Neuronal stem cell (in vitro differentiated cells): Measurements from ENCODE around the gene ZNF280C.
"Not testable (repeated sequence)": the region's sequence is repeated elsewhere in the genome, so short reads cannot be mapped to it uniquely, and the experiment has no call there.

ENCODE experiments used
- DNase-seq: peaks from one replicate; pipeline ENCODE4 v3.0.0-alpha.2; 2013; ENCODE audit warnings: low spot score
- H2AFZ ChIP-seq: one replicate; pipeline ENCODE4 v1.6.1; 2013; ENCODE audit warnings: mild to moderate bottlenecking, low read length, inconsistent platforms
- H2AK5ac ChIP-seq: 2 replicates; pipeline ENCODE4 v1.6.1; 2013; ENCODE audit warnings: low read depth, mild to moderate bottlenecking, inconsistent platforms, low read length, moderate library complexity, mixed read lengths
- H2BK120ac ChIP-seq: 2 replicates; pipeline ENCODE4 v1.6.1; 2013; ENCODE audit warnings: low read depth, mild to moderate bottlenecking, inconsistent platforms, low read length, moderate library complexity, mixed read lengths
- H2BK12ac ChIP-seq: one replicate; pipeline ENCODE4 v1.6.1; 2013; ENCODE audit warnings: low read length, inconsistent platforms
- H2BK15ac ChIP-seq: 2 replicates; pipeline ENCODE4 v1.6.1; 2013; ENCODE audit warnings: mild to moderate bottlenecking, low read length, inconsistent platforms, mixed read lengths
- H2BK5ac ChIP-seq: one replicate; pipeline ENCODE4 v1.6.1; 2013; ENCODE audit warnings: inconsistent platforms, mild to moderate bottlenecking, low read length, moderate library complexity
- H3K14ac ChIP-seq: one replicate; pipeline ENCODE4 v1.6.1; 2013; ENCODE audit warnings: low read length, inconsistent platforms
- H3K18ac ChIP-seq: 2 replicates; pipeline ENCODE4 v1.6.1; 2013; ENCODE audit warnings: low read length, inconsistent platforms
- H3K23ac ChIP-seq: 2 replicates; pipeline ENCODE4 v1.6.1; 2013; ENCODE audit warnings: low read depth, mild to moderate bottlenecking, mixed read lengths, low read length, inconsistent platforms; ENCODE audit not compliant: poor library complexity
- H3K27ac ChIP-seq: replicated peaks from 3 replicates; pipeline ENCODE4 v1.5.1; 2013; ENCODE audit warnings: low read length, inconsistent platforms
- H3K27me3 ChIP-seq, 3 experiments: 2 replicates each; pipeline ENCODE4 v1.6.1; 2013; ENCODE audit warnings: low read length in 3 of 3, mild to moderate bottlenecking in 2 of 3, inconsistent platforms in 1 of 3, low read depth in 1 of 3, mixed read lengths in 1 of 3, moderate library complexity in 1 of 3; ENCODE audit not compliant: control insufficient read depth in 3 of 3, insufficient read depth in 3 of 3
- H3K36me3 ChIP-seq, 2 donors: replicated peaks in 1 of 2; 2 replicates each; pipeline ENCODE4 v1.6.1; 2013; ENCODE audit warnings: low read length in 2 of 2; ENCODE audit not compliant: control insufficient read depth in 2 of 2, insufficient read depth in 2 of 2
- H3K4ac ChIP-seq: 2 replicates; pipeline ENCODE4 v1.6.1; 2013; ENCODE audit warnings: inconsistent platforms, mild to moderate bottlenecking, low read length, moderate library complexity
- H3K4me1 ChIP-seq, 2 donors: 1 replicate in 1 of 2; 2 replicates in 1 of 2; pipeline ENCODE4 v1.6.1; 2013; ENCODE audit warnings: low read length in 2 of 2, low read depth in 1 of 2; ENCODE audit not compliant: control insufficient read depth in 2 of 2, insufficient read depth in 1 of 2
- H3K4me2 ChIP-seq: one replicate; pipeline ENCODE4 v1.6.1; 2013; ENCODE audit warnings: mild to moderate bottlenecking, low read length, inconsistent platforms; ENCODE audit not compliant: insufficient read depth, poor library complexity, severe bottlenecking
- H3K4me3 ChIP-seq, 2 donors: 2 replicates each; pipeline ENCODE4 v1.5.1; 2013; ENCODE audit warnings: low read length in 2 of 2, mild to moderate bottlenecking in 2 of 2, inconsistent platforms in 1 of 2, moderate library complexity in 1 of 2
- H3K79me1 ChIP-seq: one replicate; pipeline ENCODE4 v1.6.1; 2013; ENCODE audit warnings: low read depth, mild to moderate bottlenecking, inconsistent platforms, low read length, moderate library complexity
- H3K9ac ChIP-seq: one replicate; pipeline ENCODE4 v1.6.1; 2013; ENCODE audit warnings: mild to moderate bottlenecking, low read depth, low read length, inconsistent platforms; ENCODE audit not compliant: poor library complexity
- H3K9me3 ChIP-seq, 2 donors: replicated peaks in 1 of 2; 2 replicates each; pipeline versions ENCODE3 to v1.6.1; 2013; ENCODE audit warnings: low read length in 2 of 2, mild to moderate bottlenecking in 2 of 2, inconsistent platforms in 1 of 2, low read depth in 1 of 2, mixed read lengths in 1 of 2, moderate library complexity in 1 of 2; ENCODE audit not compliant: control insufficient read depth in 2 of 2, insufficient read depth in 1 of 2
- H4K8ac ChIP-seq: one replicate; pipeline ENCODE4 v1.6.1; 2013; ENCODE audit warnings: low read depth, mild to moderate bottlenecking, inconsistent platforms, low read length, moderate library complexity
- H4K91ac ChIP-seq: one replicate; pipeline ENCODE4 v1.6.1; 2013; ENCODE audit warnings: low read length, low read depth, mild to moderate bottlenecking, inconsistent platforms; ENCODE audit not compliant: poor library complexity
- WGBS, 2 donors: extraction: QIAGEN DNeasy Blood & Tissue Kit; methylation state at CpG; one replicate each; pipeline ENCODE4 v1.1.7; 2013; ENCODE audit warnings: missing lambda C conversion rate in 2 of 2, mixed read lengths in 1 of 2; ENCODE audit not compliant: insufficient read length in 2 of 2, insufficient replicate concordance in 1 of 2; ENCODE audit errors: extremely low coverage in 2 of 2; 5-methylcytosine and 5-hydroxymethylcytosine counted together

The ZNF280C gene

DNA sequence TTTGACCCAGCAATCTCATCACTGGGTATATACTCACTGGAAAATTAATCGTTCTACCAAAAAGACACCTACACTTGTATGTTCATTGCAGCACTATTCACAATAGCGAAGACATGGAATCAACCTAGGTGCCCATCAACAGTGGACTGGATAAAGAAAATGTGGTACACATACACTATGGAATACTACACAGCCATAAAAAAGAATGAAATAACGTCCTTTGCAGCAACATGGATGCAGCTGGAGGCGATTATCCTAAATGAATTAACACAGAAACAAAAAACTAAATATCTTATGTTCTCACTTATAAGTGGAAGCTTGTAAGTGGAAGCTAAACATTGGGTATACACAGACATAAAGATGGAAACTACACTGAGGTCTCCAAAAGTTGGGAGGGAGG, 37.5 kb downstream of the ZNF280C start:
- no CpG with 5 or more reads among the region's 4 CpGs for WGBS, 2 donors
- not testable (repeated sequence) for DNase-seq, H3K4ac ChIP-seq

DNA sequence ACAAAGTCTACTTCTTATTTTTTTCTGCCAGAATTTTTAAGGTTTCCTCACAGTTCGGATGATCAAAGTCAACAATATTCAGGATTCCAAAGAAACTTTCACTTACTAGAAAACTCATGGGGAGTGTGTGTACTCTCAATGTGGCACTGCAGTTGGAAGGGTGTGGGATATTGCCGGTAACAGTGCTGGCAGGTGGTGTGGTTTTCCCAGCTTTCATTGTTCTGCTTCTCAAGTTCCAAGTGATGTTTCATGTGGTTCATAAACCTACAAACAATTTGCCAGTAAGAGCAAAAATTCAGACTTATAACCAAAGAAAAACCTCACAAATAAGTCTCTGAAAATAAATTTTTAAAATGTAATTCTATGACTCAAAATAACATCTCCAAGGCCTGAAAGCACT, 39.8 kb downstream of the ZNF280C start:
- Histone ChIP-seq H2AFZ (no peak overlapping the region), H3K18ac (no peak overlapping the region), H2BK12ac (no peak overlapping the region), H3K4me1 (no peaks in the 10 kb centered on the region), H3K23ac (no peak overlapping the region), H2BK120ac (no peak overlapping the region), H4K8ac (no peak overlapping the region), H3K27me3 (peaks cover 0 to 5% (median 0%) of the 10 kb centered on the region in 3 experiments), H3K4me2 (no peak overlapping the region), H2BK5ac (no peak overlapping the region), H4K91ac (no peak overlapping the region), H3K14ac (no peak overlapping the region), H3K9me3 (no peaks in the 10 kb centered on the region), H3K27ac (no peak overlapping the region), H2AK5ac (no peak overlapping the region), H3K36me3 (peaks cover 3 to 90% of the 10 kb centered on the region in 2 donors), H2BK15ac (no peak overlapping the region), H3K4ac (no peak overlapping the region), H3K79me1 (no peaks in the 10 kb centered on the region), H3K4me3 (no peak overlapping the region), H3K9ac (no peak overlapping the region)
- no peak for DNase-seq
- no CpG with 5 or more reads among the region's 2 CpGs for WGBS, 2 donors

More for the DNA sequence above, 37.5 kb downstream of the ZNF280C start:
- not testable (repeated sequence) for H3K14ac ChIP-seq, H2AK5ac ChIP-seq, H2BK12ac ChIP-seq, H3K9ac ChIP-seq, H3K4me2 ChIP-seq, H3K4me1 ChIP-seq, H3K9me3 ChIP-seq, H2BK120ac ChIP-seq, H3K27me3 ChIP-seq, H2BK15ac ChIP-seq, H3K4me3 ChIP-seq, H4K91ac ChIP-seq, H3K23ac ChIP-seq, H3K18ac ChIP-seq, H2AFZ ChIP-seq, H3K79me1 ChIP-seq, H3K27ac ChIP-seq, H2BK5ac ChIP-seq, H4K8ac ChIP-seq
- peaks cover 3 to 90% of the 10 kb centered on the region in 2 donors for H3K36me3 ChIP-seq

DNA sequence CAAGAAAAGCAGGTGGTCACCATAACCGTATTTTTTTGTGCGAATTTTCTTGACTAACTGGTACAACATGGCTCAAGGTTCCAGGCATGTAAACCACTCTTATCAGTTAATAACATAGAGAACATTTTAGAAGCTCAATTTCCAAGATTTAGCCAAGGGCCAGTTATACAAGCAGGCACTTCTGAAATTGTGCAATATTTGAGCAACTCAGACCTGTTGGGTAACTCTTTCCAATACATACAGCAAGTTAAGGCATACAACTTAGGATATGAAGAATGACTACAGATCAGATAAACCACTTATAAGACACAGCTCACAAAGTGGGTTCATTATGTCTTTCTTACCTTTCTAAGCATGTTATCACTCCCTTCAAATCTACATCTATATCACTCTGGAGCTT, 43.9 kb downstream of the ZNF280C start:
- no peak overlapping the region for H3K23ac ChIP-seq
- H3K79me1 ChIP-seq: no peaks in the 10 kb centered on the region
- no peak overlapping the region for H3K14ac ChIP-seq
- peaks cover 3 to 82% of the 10 kb centered on the region in 2 donors for H3K36me3 ChIP-seq
- no peak overlapping the region for H3K4ac ChIP-seq
- H3K27ac ChIP-seq: no peak overlapping the region
- no peaks in the 10 kb centered on the region for H3K4me1 ChIP-seq
- H4K8ac ChIP-seq: no peak overlapping the region
- no peaks in the 10 kb centered on the region for H3K9me3 ChIP-seq
- WGBS, 2 donors: no CpG with 5 or more reads among the region's 2 CpGs
- H3K4me3 ChIP-seq: no peak overlapping the region
- H2BK12ac ChIP-seq: no peak overlapping the region
- no peak overlapping the region for H2BK120ac ChIP-seq
- DNase-seq: no peak
- H3K18ac ChIP-seq: no peak overlapping the region
- no peak overlapping the region for H2BK5ac ChIP-seq
- no peak overlapping the region for H3K4me2 ChIP-seq
- H3K27me3 ChIP-seq: peaks cover 0 to 5% (median 0%) of the 10 kb centered on the region in 3 experiments
- H4K91ac ChIP-seq: no peak overlapping the region
- no peak overlapping the region for H2AFZ ChIP-seq
- H2BK15ac ChIP-seq: no peak overlapping the region
- H3K9ac ChIP-seq: no peak overlapping the region
- no peak overlapping the region for H2AK5ac ChIP-seq

DNA sequence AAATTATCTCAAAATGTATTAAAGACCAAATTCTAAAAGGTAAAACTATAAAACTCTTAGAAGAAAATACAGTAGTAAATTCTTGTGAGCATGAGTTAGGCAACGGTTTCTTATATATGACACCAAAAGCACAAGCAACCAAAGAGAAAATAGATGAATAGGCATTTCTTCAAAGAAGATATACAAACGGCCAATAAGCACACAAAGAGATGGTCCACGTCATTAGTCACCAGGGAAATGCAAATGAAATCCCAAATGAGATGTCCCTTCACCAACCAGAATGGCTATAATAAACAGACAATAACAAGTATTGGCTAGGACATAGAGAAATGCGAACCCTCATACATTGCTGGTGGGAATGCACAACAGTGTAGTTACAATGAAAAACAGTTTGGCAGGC, 52.4 kb downstream of the ZNF280C start:
- DNase-seq: no peak
- peaks cover 9 to 94% of the 10 kb centered on the region in 2 donors for H3K36me3 ChIP-seq
- H3K9me3 ChIP-seq: no peaks in the 10 kb centered on the region
- no peak overlapping the region for H2AK5ac ChIP-seq
- no peak overlapping the region for H2BK120ac ChIP-seq
- no peak overlapping the region for H4K91ac ChIP-seq
- H2AFZ ChIP-seq: no peak overlapping the region
- H3K4me2 ChIP-seq: no peak overlapping the region
- H3K18ac ChIP-seq: no peak overlapping the region
- peaks cover 2% of the 10 kb centered on the region for H3K79me1 ChIP-seq
- H4K8ac ChIP-seq: no peak overlapping the region
- H3K4me1 ChIP-seq: no peaks in the 10 kb centered on the region
- no peak overlapping the region for H2BK12ac ChIP-seq
- H3K9ac ChIP-seq: no peak overlapping the region
- H3K23ac ChIP-seq: no peak overlapping the region
- no peak overlapping the region for H3K14ac ChIP-seq
- no peak overlapping the region for H3K4me3 ChIP-seq
- H2BK15ac ChIP-seq: no peak overlapping the region
- no peaks in the 10 kb centered on the region for H3K27me3 ChIP-seq
- H3K4ac ChIP-seq: no peak overlapping the region
- no peak overlapping the region for H3K27ac ChIP-seq
- no peak overlapping the region for H2BK5ac ChIP-seq
- no CpG with 5 or more reads among the region's 4 CpGs for WGBS, 2 donors
